HT1080 (cell line): ENCODE measurements around the gene TTC33. TPM values are rescaled to one million over a fixed set of nuclear protein-coding genes. Genes with fewer than 3 reads are reported as not detected.
A peak's percentile ranks its signal among the peaks of the same experiment; 100 is the strongest.
"Not testable (repeated sequence)": the region's sequence is repeated elsewhere in the genome, so short reads cannot be mapped to it uniquely, and the experiment has no call there.

Experiments used
- DNase-seq: peaks from one replicate; pipeline ENCODE4 v3.0.0-alpha.2; 2015; ENCODE audit warnings: low read depth
- total RNA-seq: library from RNA; depleted of rRNA; stranded (reverse); fragments of >200 nt; shearing (Covaris generic); gene quantifications from 2 replicates; pipeline ENCODE4 v1.2.3, GENCODE V29; 2014

The TTC33 gene
- total RNA-seq, 1 experiment from 2014 or later, result 8.4 TPM

GRCh38 chr5:40656091-40656490, 99.7 kb downstream of the TTC33 start:
- not testable (repeated sequence) for DNase-seq

- DNase-seq, result no peak
Measured at GRCh38 chr5:40655138-40655537, 100.6 kb downstream of the TTC33 start.

- DNase-seq, result no peak
Measured at GRCh38 chr5:40654377-40654991, 101.3 kb downstream of the TTC33 start.

GRCh38 chr5:40653221-40654022, 102.3 kb downstream of the TTC33 start:
- no peak for DNase-seq

GRCh38 chr5:40652441-40653220, 103.1 kb downstream of the TTC33 start:
- DNase-seq, result no peak

- no peak for DNase-seq
Measured at GRCh38 chr5:40651201-40651600, 104.6 kb downstream of the TTC33 start.

- no peak for DNase-seq
Measured at GRCh38 chr5:40649463-40650030, 106.2 kb downstream of the TTC33 start.

- no peak for DNase-seq
Measured at GRCh38 chr5:40648150-40648549, 107.6 kb downstream of the TTC33 start.

GRCh38 chr5:40646266-40646665, 109.5 kb downstream of the TTC33 start:
- no peak for DNase-seq

- not testable (repeated sequence) for DNase-seq
Measured at GRCh38 chr5:40639531-40639930, 116.2 kb downstream of the TTC33 start.

- no peak for DNase-seq
Measured at GRCh38 chr5:40634593-40634992, 121.2 kb downstream of the TTC33 start.

GRCh38 chr5:40634154-40634553, 121.6 kb downstream of the TTC33 start:
- no peak for DNase-seq

GRCh38 chr5:40631236-40631635, 124.5 kb downstream of the TTC33 start:
- no peak for DNase-seq

- no peak for DNase-seq
Measured at GRCh38 chr5:40630126-40630525, 125.6 kb downstream of the TTC33 start.

- DNase-seq, result no peak
Measured at GRCh38 chr5:40628407-40628806, 127.4 kb downstream of the TTC33 start.

GRCh38 chr5:40627706-40628105, 128.1 kb downstream of the TTC33 start:
- no peak for DNase-seq

- DNase-seq, result no peak
Measured at GRCh38 chr5:40626801-40627200, 129.0 kb downstream of the TTC33 start.

GRCh38 chr5:40623480-40624420, 132.0 kb downstream of the TTC33 start:
- no peak for DNase-seq

GRCh38 chr5:40622463-40623252, 133.1 kb downstream of the TTC33 start:
- DNase-seq, result no peak

GRCh38 chr5:40619421-40619820, 136.3 kb downstream of the TTC33 start:
- DNase-seq, result peak; percentile 24
